ENCODE results near the gene SHB. TPM values are rescaled to one million over a fixed set of nuclear protein-coding genes. Genes with fewer than 3 reads are reported as not detected.

Gene SHB
- total and polyA plus RNA-seq, 2 of the 8 experiments (the other 6 are each of a cell fraction or from before 2014, with no cell fraction given), result 4.1 to 12.6 TPM

- TF ChIP-seq NANOG (IDR thresholded peaks at IDR 0.05; ENCODE audit: insufficient read depth, low read depth, low read length, poor library complexity, severe bottlenecking), result no peak
- no peak for TF ChIP-seq SAP30 (IDR thresholded peaks at IDR 0.05; ENCODE audit: insufficient read depth, insufficient replicate concordance, low read length)
- no peak for TF ChIP-seq SIX5 (IDR thresholded peaks at IDR 0.05; ENCODE audit: low read depth, low read length)
- no peak for TF ChIP-seq JUND (IDR thresholded peaks at IDR 0.05; ENCODE audit: low read length)
- no peak for TF ChIP-seq USF2 (IDR thresholded peaks at IDR 0.05; ENCODE audit: low read length)
Observed at GRCh38 chr9:37969130-37969529, 99.9 kb downstream of the SHB start (continued).
